ENCODE measurements around the gene SLC26A11.

GRCh38 chr17:80292521-80292971 is 72.3 kb downstream of the SLC26A11 start:
- TF ChIP-seq POLR2A (IDR thresholded peaks at IDR 0.05) (no peak), POLR2AphosphoS5 (IDR thresholded peaks at IDR 0.05) (no peak)
- TF ChIP-seq, protein P1, sequence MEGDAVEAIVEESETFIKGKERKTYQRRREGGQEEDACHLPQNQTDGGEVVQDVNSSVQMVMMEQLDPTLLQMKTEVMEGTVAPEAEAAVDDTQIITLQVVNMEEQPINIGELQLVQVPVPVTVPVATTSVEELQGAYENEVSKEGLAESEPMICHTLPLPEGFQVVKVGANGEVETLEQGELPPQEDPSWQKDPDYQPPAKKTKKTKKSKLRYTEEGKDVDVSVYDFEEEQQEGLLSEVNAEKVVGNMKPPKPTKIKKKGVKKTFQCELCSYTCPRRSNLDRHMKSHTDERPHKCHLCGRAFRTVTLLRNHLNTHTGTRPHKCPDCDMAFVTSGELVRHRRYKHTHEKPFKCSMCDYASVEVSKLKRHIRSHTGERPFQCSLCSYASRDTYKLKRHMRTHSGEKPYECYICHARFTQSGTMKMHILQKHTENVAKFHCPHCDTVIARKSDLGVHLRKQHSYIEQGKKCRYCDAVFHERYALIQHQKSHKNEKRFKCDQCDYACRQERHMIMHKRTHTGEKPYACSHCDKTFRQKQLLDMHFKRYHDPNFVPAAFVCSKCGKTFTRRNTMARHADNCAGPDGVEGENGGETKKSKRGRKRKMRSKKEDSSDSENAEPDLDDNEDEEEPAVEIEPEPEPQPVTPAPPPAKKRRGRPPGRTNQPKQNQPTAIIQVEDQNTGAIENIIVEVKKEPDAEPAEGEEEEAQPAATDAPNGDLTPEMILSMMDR (IDR thresholded peaks at IDR 0.05): no peak

All from gastroesophageal sphincter (tissue), 3 donors.